PC-3 (cell line): Measurements from ENCODE around the gene TMEM259.

Experiments used
- CTCF ChIP-seq: fragments of 300-600 bp; sonication (generic); conservative IDR thresholded peaks from 2 replicates; pipeline ENCODE4 v1.5.1; 2017; ENCODE audit warnings: antibody characterized with exemption, low read depth, mild to moderate bottlenecking, low read length
- EZH2 ChIP-seq: fragments of 300-600 bp; sonication (generic); IDR thresholded peaks from one replicate; pipeline ENCODE4 v1.6.1; 2017; ENCODE audit warnings: antibody characterized with exemption, mild to moderate bottlenecking, low read length; ENCODE audit not compliant: unreplicated experiment
- EZH2phosphoT487 ChIP-seq: fragments of 300-600 bp; sonication (generic); IDR thresholded peaks from 2 replicates; pipeline ENCODE4 v1.6.1; 2018; ENCODE audit warnings: mild to moderate bottlenecking, antibody characterized with exemption, low read length, borderline replicate concordance

- TF ChIP-seq CTCF (no peak), EZH2 (no peak), EZH2phosphoT487 (no peak)
These were observed 22.0 kb upstream of the TMEM259 start for GRCh38 chr19:1042689-1043511.
